ENCODE results near the gene HAPLN2.

DNA sequence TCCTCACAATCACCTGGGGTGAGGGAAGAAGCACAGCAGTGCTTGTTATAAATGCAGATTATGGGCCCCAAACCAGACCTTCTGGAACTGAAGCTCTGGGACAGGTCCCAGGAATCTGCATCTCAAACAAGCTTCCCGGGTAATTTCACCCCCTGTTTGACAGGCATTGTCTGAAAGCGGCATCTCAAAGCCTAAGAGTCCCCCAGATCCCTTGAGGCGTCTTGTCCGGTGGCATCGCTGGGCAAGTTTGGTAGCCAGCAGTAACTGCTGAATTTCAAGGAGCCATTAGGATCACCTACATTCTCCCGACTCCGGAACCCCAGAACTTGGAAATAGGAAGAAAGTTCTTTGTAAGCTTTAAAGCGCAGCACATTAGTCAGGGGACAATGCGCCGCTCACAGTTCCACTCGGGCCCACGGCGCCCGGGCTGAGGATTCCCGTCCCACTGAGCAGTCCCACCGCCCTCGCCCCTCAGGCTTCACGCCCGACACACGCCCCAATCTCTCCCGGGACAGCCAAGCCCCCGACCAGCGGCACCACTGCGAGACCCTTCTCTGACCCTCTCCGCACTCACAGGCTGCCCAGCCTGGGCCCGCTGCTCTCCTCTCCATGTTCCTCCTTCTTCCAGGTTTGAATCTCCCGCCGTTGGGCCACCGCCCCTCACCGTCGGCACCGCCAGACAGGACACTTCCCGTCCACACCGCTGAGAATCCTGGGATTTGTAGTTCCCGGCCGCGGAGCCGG, 47.1 kb upstream of the HAPLN2 start, which contains the start of gene IQGAP3:
- TF ChIP-seq POLR2A (IDR thresholded peaks at IDR 0.05; ENCODE audit: low read depth, low read length) (no peak; the same call in 1 of the 2 replicates), RCOR1 (IDR thresholded peaks at IDR 0.05; ENCODE audit: insufficient replicate concordance, low read length) (no peak), MAZ (IDR thresholded peaks at IDR 0.05; ENCODE audit: borderline replicate concordance, low read depth, low read length) (no peak), CHD1 (IDR thresholded peaks at IDR 0.05; ENCODE audit: low read depth, low read length) (no peak), RAD21 (IDR thresholded peaks at IDR 0.05; ENCODE audit: low read length) (no peak), NFE2L2 (IDR thresholded peaks at IDR 0.05; ENCODE audit: low read depth, low read length) (no peak), CEBPB (IDR thresholded peaks at IDR 0.05; ENCODE audit: low read depth, low read length) (no peak)
- TF ChIP-seq, protein P1, sequence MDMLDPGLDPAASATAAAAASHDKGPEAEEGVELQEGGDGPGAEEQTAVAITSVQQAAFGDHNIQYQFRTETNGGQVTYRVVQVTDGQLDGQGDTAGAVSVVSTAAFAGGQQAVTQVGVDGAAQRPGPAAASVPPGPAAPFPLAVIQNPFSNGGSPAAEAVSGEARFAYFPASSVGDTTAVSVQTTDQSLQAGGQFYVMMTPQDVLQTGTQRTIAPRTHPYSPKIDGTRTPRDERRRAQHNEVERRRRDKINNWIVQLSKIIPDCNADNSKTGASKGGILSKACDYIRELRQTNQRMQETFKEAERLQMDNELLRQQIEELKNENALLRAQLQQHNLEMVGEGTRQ (IDR thresholded peaks at IDR 0.05; ENCODE audit: low read depth, low read length): no peak
- TF ChIP-seq, protein P2, sequence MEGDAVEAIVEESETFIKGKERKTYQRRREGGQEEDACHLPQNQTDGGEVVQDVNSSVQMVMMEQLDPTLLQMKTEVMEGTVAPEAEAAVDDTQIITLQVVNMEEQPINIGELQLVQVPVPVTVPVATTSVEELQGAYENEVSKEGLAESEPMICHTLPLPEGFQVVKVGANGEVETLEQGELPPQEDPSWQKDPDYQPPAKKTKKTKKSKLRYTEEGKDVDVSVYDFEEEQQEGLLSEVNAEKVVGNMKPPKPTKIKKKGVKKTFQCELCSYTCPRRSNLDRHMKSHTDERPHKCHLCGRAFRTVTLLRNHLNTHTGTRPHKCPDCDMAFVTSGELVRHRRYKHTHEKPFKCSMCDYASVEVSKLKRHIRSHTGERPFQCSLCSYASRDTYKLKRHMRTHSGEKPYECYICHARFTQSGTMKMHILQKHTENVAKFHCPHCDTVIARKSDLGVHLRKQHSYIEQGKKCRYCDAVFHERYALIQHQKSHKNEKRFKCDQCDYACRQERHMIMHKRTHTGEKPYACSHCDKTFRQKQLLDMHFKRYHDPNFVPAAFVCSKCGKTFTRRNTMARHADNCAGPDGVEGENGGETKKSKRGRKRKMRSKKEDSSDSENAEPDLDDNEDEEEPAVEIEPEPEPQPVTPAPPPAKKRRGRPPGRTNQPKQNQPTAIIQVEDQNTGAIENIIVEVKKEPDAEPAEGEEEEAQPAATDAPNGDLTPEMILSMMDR (conservative IDR thresholded peaks at IDR 0.05; ENCODE audit: low read depth, low read length): no peak

Measured in IMR-90 (cell line).